GM03348 (cell line): ENCODE results near the gene CYP27C1.

Experiments used
- DNase-seq: peaks from one replicate; pipeline ENCODE4 v3.0.0; 2012; ENCODE audit warnings: low spot score

Gene CYP27C1

DNA sequence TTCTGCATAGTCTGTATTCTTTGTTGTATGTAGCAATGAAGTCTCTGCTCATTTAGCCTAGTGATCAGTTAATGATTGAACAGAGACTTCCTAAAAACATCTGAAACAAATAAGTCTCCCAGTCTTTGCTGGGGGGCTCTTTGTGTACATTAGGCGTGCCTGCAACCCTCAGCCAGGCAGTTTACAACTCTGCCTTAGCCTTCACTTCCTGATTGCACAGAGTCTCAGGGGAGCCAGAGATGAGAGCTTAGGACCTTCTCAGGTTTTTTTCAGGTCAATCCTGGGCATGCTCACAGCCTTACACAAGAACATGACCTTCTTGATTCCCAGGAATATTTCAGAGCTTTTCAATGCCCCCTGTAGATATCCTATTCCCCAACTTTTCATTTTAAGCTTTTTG is 69.1 kb downstream of the CYP27C1 start:
- no peak for DNase-seq

- peak; percentile 71 for DNase-seq
Measured at GRCh38 chr2:127149384-127149783, 70.7 kb downstream of the CYP27C1 start.

- DNase-seq: peak; percentile 22
Measured at GRCh38 chr2:127146820-127147502, 73.1 kb downstream of the CYP27C1 start.

- DNase-seq: no peak
Measured at GRCh38 chr2:127146071-127146725, 73.9 kb downstream of the CYP27C1 start.

GRCh38 chr2:127145280-127145895 is 74.7 kb downstream of the CYP27C1 start:
- peak; percentile 45 for DNase-seq

DNA sequence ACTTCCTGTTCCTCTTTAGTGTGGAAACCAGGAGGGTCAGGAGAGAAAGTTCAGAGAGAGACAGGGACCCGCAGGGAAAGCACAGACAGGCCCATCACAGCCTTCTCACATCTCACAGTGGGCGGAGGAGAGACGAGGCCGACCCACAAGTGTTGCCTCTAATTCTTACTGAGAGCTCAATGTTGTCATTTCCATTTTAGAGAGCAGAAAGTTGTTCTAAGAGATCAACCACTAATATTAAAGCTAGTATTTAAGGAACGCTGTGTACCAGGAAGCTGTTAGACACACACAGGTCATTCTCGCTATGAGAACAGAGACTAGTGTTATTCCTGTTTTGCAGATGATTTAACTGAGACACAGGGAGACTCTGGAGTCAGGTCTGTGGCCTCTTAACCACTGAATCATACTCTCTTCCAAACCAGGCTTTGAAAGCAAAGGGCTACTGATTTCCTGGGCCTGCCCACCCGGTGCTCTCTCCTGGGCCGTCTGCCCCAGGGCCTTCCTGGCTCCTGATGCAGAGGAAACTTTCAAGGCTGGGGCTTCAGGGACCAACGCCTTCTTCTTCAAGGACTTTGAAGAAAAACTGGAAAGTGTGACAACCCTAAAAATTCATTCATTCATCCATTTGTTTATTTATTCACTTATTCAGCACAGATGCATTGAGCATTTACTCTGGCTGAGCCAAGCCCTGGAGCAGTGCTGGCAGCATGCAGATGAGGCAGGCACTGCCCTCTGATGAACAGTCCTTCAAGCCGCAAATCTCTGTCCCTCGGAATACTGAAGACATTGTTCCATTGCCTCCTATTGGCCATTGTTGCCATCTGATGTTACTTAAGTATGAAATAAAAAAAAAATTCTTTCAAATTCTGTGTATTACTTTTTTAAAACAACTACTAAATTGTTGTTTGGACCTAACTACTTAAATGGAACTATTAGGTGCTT is 76.0 kb downstream of the CYP27C1 start:
- peak; percentile 57 for DNase-seq

DNA sequence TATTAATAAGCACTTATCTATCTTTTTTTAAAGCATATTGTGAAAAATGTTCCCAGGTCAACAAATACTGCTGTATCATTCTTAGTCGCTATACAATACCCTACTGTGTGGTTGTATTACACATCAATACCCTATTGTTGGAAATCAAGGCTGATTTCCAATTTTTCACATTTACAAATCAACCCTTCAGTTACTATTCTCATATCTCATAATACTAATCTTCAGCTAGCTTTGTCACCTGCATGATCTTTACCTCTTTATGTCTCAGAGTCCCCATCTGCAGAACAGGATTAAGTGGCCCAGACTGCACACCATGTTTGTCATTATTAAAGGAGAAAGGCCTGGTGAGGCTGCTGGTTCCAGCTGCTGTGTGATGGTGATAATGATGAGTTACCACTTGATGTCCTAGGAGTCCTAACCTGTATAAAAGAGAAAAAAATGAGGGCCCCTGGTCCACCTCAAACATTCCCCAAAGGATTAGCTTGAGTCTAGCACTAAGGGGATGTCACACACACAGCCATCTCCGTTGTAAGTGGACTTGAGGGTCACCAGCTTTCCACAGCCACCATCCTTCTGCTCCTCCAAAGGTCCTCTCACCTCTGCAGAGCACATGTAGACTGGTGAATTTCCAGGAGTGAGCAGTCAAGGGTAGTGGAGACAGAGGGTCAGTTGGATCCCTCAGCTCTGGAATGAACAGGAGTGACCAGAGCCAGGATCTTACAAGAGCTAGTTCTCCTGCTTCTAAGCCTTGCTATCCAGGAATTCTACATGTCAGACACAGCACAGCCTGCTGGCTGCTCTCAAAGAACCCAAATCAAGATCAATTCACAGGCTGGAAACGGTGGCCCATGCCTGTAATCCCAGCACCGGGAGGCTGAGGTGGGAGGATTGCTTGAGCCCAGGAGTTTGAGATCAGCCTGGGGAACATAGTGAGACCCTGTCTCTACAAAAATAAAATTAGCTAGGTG is 77.2 kb downstream of the CYP27C1 start:
- no peak for DNase-seq

DNA sequence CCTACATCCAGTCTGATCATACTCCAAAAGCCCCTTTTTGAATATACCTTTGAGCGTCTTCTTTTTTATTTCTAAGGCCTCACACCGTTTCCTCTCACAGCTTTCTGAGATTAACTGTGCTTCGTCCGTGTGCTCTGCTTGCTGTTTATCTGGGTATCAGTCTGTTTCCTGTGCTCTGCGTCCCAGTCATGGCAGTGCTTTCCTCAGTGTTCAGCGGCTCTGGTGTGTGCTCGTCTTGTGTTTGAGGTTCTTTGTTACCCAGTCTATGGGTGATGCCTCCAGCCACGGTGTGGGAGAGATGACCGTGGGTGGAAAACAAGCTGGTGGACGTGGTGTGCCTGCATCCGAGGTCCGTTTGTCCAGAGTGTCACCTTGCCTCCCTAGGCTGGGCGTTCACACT is 79.6 kb downstream of the CYP27C1 start:
- DNase-seq: no peak

DNA sequence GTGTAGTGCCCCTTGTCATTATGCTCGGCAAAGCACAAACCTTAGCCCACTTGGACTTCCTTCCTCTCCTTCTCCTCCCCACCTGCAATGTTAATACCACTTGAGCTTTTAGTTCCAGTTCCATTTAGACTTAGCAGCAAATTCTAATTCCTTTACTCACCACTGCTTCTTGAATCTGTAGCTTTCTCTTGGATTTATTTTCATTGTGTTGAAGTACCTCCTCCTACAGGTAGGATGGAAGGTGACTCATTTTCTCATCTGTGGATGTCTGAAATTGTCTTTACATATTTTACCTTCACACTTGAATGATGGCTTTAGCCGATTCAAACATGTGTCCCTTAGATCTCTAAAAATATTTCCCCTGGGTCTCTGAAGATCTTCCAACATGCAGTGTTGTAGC is 80.3 kb downstream of the CYP27C1 start:
- no peak for DNase-seq

DNA sequence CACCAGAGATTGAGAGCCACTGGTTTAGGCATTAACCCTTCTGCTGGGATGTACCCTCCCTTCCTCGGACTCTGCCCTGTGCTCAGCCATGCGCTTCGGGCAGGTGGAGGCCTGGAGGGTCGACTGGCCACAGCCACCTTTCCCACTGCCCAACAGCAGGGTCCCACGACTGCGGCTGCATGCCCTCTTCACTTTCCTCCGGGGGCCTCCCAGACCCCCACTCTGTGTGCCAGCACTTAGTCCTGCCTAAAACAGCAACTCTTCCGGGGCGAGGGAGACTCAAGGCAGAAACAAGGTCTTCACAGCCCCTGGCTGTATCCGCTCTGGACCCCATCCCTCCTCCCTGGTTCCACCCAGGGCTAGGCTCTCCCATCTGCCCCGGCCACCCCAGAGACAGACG is 81.8 kb downstream of the CYP27C1 start:
- DNase-seq: no peak

GRCh38 chr2:127137741-127138140 is 82.4 kb downstream of the CYP27C1 start:
- DNase-seq: no peak

DNA sequence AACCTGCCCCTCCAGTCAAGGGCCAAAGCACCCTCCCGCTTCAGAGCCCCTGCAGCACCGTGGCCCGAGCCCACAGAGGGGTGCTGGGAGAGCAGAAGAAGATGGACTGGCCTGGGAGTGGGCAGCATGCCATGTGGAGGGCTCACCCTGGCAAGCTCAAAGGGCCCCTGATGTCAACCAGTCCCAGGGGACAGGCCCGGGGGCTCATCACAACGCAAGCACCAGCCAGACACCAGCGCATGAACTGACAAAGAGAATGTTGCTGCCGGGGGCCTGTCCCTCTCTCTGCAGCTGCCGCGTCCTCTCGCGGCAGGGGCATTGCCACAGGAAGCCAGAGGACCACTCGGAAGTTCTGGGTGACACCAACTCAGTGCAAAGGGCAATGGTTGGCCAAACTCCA is 82.9 kb downstream of the CYP27C1 start:
- no peak for DNase-seq

DNA sequence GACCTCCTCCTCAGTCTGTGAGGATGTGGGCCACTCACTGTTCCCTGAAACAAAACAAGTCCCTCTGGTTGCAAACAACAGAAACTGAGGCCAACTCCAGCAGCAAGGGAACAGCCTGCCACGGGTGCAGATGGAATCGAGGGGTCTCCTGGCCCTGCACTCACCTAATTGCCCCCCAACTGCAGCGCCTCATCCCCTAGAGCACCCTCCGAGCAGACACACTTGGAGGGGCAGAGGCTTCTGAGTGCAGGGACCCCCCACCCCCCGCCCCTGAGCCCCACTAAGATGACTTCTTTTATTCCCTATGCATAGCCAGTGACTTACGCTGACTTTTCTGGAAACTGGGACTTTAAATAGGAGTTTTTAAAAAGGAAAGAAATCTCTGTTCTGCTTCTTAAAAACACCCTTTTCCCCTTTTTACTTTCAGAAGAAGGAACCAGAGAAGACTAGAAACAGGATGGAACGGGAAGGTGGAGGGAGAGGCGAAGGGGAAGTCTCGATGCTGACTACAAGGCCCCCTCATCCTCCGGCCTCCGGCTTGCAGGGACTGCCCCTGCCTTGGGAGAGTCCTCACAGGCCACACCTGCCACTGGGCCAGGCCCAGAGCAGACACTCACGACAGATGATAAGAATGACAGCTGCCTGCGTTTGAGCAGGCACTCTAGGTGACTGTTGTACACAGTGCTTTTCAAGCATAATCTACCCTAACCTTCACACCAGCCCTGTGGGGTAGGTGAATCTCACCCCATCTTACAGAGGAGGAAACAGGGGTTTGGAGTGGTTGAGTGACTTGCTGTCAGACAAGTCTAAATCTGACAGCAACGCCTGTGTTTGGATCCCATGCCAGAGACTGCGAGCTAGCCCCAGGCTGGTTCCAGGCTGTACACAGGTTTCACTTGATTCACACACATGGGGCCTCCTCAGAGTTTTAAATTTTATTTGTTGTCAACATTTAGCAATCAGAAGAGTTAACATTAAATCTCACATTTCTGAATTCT is 85.0 kb downstream of the CYP27C1 start:
- DNase-seq: no peak

- DNase-seq: no peak
Measured at GRCh38 chr2:127134235-127134634, 85.9 kb downstream of the CYP27C1 start.
